Mesendoderm (in vitro differentiated cells): ENCODE measurements around the gene FOXE1. TPM values are rescaled to one million over a fixed set of nuclear protein-coding genes. Genes with fewer than 3 reads are reported as not detected.

Experiments
- DNase-seq: peaks from one replicate; pipeline ENCODE4 v3.0.0; 2013
- H2AK5ac ChIP-seq: 2 replicates; pipeline ENCODE4 v1.6.1; 2013; ENCODE audit warnings: low read length, inconsistent platforms
- H2BK120ac ChIP-seq: 2 replicates; pipeline ENCODE4 v1.6.1; 2013; ENCODE audit warnings: low read depth, mild to moderate bottlenecking, low read length, moderate library complexity, mixed read lengths
- H2BK15ac ChIP-seq: replicated peaks from 2 replicates; pipeline ENCODE4 v1.6.1; 2013; ENCODE audit warnings: low read depth, mild to moderate bottlenecking, moderate library complexity
- H2BK5ac ChIP-seq: 2 replicates; pipeline ENCODE4 v1.6.1; 2013; ENCODE audit warnings: low read length, inconsistent platforms
- H3K18ac ChIP-seq: 2 replicates; pipeline ENCODE4 v1.6.1; 2013; ENCODE audit warnings: mild to moderate bottlenecking, low read length, mixed read lengths
- H3K23ac ChIP-seq: one replicate; pipeline ENCODE4 v1.6.1; 2013; ENCODE audit warnings: low read length
- H3K27ac ChIP-seq: 2 replicates; pipeline ENCODE4 v1.5.1; 2013; ENCODE audit warnings: low read depth, mild to moderate bottlenecking, inconsistent platforms, low read length, moderate library complexity
- H3K27me3 ChIP-seq: 2 replicates; pipeline ENCODE4 v1.6.1; 2013; ENCODE audit warnings: low read length, control low read depth, mild to moderate bottlenecking, inconsistent platforms; ENCODE audit not compliant: insufficient read depth, poor library complexity
- H3K36me3 ChIP-seq: 2 replicates; pipeline ENCODE4 v1.6.1; 2013; ENCODE audit warnings: low read length, inconsistent platforms; ENCODE audit not compliant: control insufficient read depth, insufficient read depth
- H3K4ac ChIP-seq: one replicate; pipeline ENCODE4 v1.6.1; 2013; ENCODE audit warnings: low read depth, mild to moderate bottlenecking, low read length, moderate library complexity
- H3K4me1 ChIP-seq: 2 replicates; pipeline ENCODE4 v1.6.1; 2013; ENCODE audit warnings: low read depth, low read length, inconsistent platforms; ENCODE audit not compliant: control insufficient read depth
- H3K4me2 ChIP-seq: 2 replicates; pipeline ENCODE4 v1.6.1; 2013; ENCODE audit warnings: low read length
- H3K4me3 ChIP-seq: 2 replicates; pipeline ENCODE4 v1.5.1; 2013; ENCODE audit warnings: mild to moderate bottlenecking, low read length
- H3K56ac ChIP-seq: one replicate; pipeline ENCODE4 v1.6.1; 2013; ENCODE audit warnings: low read length
- H3K79me1 ChIP-seq: 2 replicates; pipeline ENCODE4 v1.6.1; 2013; ENCODE audit warnings: low read length, inconsistent platforms
- H3K79me2 ChIP-seq: 2 replicates; pipeline ENCODE4 v1.6.1; 2013; ENCODE audit warnings: mild to moderate bottlenecking, low read length; ENCODE audit not compliant: control insufficient read depth, insufficient read depth
- H3K9ac ChIP-seq: 2 replicates; pipeline ENCODE4 v1.6.1; 2013; ENCODE audit warnings: low read length, inconsistent platforms
- H4K5ac ChIP-seq: one replicate; pipeline ENCODE4 v1.6.1; 2013; ENCODE audit warnings: low read length
- H4K8ac ChIP-seq: one replicate; pipeline ENCODE4 v1.6.1; 2013; ENCODE audit warnings: low read depth, mild to moderate bottlenecking, control low read depth, low read length, moderate library complexity
- WGBS: extraction: QIAGEN DNeasy Blood & Tissue Kit; methylation state at CpG from one replicate; pipeline ENCODE4 v1.1.7; 2013; ENCODE audit warnings: low lambda C conversion rate, missing lambda C conversion rate; ENCODE audit not compliant: insufficient coverage; ENCODE audit errors: extremely low coverage; 5-methylcytosine and 5-hydroxymethylcytosine counted together
- polyA plus RNA-seq, 2 experiments: library from polyadenylated mRNA; stranded (reverse); fragments of 200-250 nt; gene quantifications; one replicate each; pipeline ENCODE4 v1.2.3, GENCODE V29; 2013

Gene FOXE1
- polyA plus RNA-seq (2013, experiment 1 of 2), result 0.01 TPM
- 0.04 TPM for polyA plus RNA-seq (2013, experiment 2 of 2)

DNA sequence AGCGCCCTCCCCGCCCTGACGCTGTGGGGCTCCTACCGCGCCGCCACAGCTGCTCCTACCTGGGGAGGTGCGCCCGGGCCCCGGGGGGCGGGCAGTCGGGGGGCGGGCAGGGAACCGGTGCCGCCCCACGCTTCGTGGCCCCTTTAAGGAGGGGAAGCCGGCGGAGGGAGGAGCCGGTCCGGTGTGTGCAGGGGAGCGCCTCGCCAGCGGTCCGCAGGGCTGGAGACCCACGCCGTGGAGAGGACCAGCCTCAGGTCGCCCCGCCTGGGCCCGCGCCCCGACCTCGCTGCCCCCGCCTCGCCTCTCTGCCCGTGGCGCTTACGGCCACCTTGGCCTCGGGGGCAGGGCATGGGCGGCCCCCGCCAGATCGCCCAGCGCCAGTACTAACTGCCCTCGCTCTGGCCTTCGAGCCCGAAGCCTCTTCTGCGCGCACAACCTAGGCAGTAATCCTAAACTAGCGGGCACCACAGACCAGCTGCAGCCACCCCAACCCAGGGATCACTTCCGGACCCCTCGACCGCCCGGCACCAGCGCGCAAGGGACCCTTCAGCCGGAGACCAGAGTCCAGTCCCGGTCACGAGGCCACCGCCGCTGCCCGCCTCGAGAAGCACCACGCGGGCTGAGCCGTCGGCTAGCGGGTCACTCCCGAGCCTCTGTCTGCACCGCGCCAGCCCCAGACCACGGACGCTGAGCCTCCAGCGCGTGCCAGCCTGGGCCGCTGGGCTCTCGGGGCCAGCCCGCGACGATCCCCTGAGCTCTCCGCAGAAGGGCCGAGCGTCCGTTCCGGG is at the start of gene FOXE1:
FOXE1 (plus strand) TSS at position 171 of the 788 bp plus-strand sequence. CDS start 689 bp downstream, outside the sequence.
- H3K9ac ChIP-seq, result no peak within 1 kb of the TSS
- DNase-seq, result no peak
- H4K8ac ChIP-seq, result no peak within 1 kb of the TSS
- no peak within 1 kb of the TSS for H2BK5ac ChIP-seq
- no peak within 1 kb of the TSS for H3K23ac ChIP-seq
- H3K4me1 ChIP-seq, result no peaks in the 10 kb centered on the region
- no peaks in the 10 kb centered on the region for H3K79me2 ChIP-seq
- no peak within 1 kb of the TSS for H3K27ac ChIP-seq
- H3K27me3 ChIP-seq, result peaks cover 89% of the 10 kb centered on the region
- H2AK5ac ChIP-seq, result no peak within 1 kb of the TSS
- H4K5ac ChIP-seq, result no peak within 1 kb of the TSS
- no peak within 1 kb of the TSS for H3K4ac ChIP-seq
- H2BK15ac ChIP-seq, result no peak within 1 kb of the TSS
- H2BK120ac ChIP-seq, result no peak within 1 kb of the TSS
- no peak within 1 kb of the TSS for H3K18ac ChIP-seq
- H3K56ac ChIP-seq, result no peak within 1 kb of the TSS
- WGBS, result no CpG with 5 or more reads among the region's 83 CpGs
- peak within 1 kb of the TSS; percentile 39 for H3K4me2 ChIP-seq
- no peaks in the 10 kb centered on the region for H3K79me1 ChIP-seq
- H3K36me3 ChIP-seq, result no peaks in the 10 kb centered on the region
- H3K4me3 ChIP-seq, result no peak within 1 kb of the TSS

GRCh38 chr9:97804059-97804365 is 49.0 kb upstream of the FOXE1 start:
- H3K27me3 ChIP-seq, result no peaks in the 10 kb centered on the region
- no peak overlapping the region for H4K8ac ChIP-seq
- no peaks in the 10 kb centered on the region for H3K79me1 ChIP-seq
- no peaks in the 10 kb centered on the region for H3K36me3 ChIP-seq
- DNase-seq, result no peak
- H3K18ac ChIP-seq, result no peak overlapping the region
- peak overlapping the region; percentile 85 for H3K9ac ChIP-seq
- WGBS, result no CpG with 5 or more reads among the region's 5 CpGs
- peak overlapping the region; percentile 92 for H3K56ac ChIP-seq
- no peak overlapping the region for H2BK120ac ChIP-seq
- no peak overlapping the region for H3K27ac ChIP-seq
- H3K79me2 ChIP-seq, result no peaks in the 10 kb centered on the region
- no peak overlapping the region for H2BK15ac ChIP-seq
- no peak overlapping the region for H2AK5ac ChIP-seq
- no peak overlapping the region for H3K4ac ChIP-seq
- peak overlapping the region; percentile 20 for H3K4me3 ChIP-seq
- no peak overlapping the region for H2BK5ac ChIP-seq
- peaks cover 2% of the 10 kb centered on the region for H3K4me1 ChIP-seq
- no peak overlapping the region for H3K23ac ChIP-seq
- peak overlapping the region; percentile 69 for H3K4me2 ChIP-seq
- H4K5ac ChIP-seq, result no peak overlapping the region

GRCh38 chr9:97806721-97807120 is 46.3 kb upstream of the FOXE1 start:
- no peak overlapping the region for H3K4ac ChIP-seq
- no peak overlapping the region for H4K8ac ChIP-seq
- no peaks in the 10 kb centered on the region for H3K79me2 ChIP-seq
- H2BK5ac ChIP-seq, result no peak overlapping the region
- H3K23ac ChIP-seq, result no peak overlapping the region
- H3K4me2 ChIP-seq, result no peak overlapping the region
- no peak overlapping the region for H3K56ac ChIP-seq
- H3K18ac ChIP-seq, result no peak overlapping the region
- no peaks in the 10 kb centered on the region for H3K27me3 ChIP-seq
- no peak overlapping the region for H3K9ac ChIP-seq
- H3K36me3 ChIP-seq, result no peaks in the 10 kb centered on the region
- no peak overlapping the region for H2BK15ac ChIP-seq
- DNase-seq, result no peak
- no peak overlapping the region for H2BK120ac ChIP-seq
- no peak overlapping the region for H3K27ac ChIP-seq
- WGBS, result no CpG with 5 or more reads among the region's 2 CpGs
- H3K4me3 ChIP-seq, result no peak overlapping the region
- H3K79me1 ChIP-seq, result no peaks in the 10 kb centered on the region
- H3K4me1 ChIP-seq, result peaks cover 4% of the 10 kb centered on the region
- H2AK5ac ChIP-seq, result no peak overlapping the region
- no peak overlapping the region for H4K5ac ChIP-seq

GRCh38 chr9:97807681-97808080 is 45.3 kb upstream of the FOXE1 start:
- Histone ChIP-seq H3K18ac (no peak overlapping the region), H3K23ac (no peak overlapping the region), H2BK5ac (no peak overlapping the region), H3K27me3 (no peaks in the 10 kb centered on the region), H3K4me2 (no peak overlapping the region), H3K9ac (no peak overlapping the region), H2AK5ac (no peak overlapping the region), H2BK15ac (no peak overlapping the region), H4K8ac (no peak overlapping the region), H3K36me3 (no peaks in the 10 kb centered on the region), H2BK120ac (no peak overlapping the region), H3K4me3 (no peak overlapping the region), H3K4me1 (peaks cover 4% of the 10 kb centered on the region), H3K79me1 (no peaks in the 10 kb centered on the region), H3K27ac (no peak overlapping the region), H3K56ac (no peak overlapping the region), H3K79me2 (no peaks in the 10 kb centered on the region), H4K5ac (no peak overlapping the region), H3K4ac (no peak overlapping the region)
- WGBS, result no CpG with 5 or more reads among the region's 2 CpGs
- DNase-seq, result peak; percentile 10

- no peaks in the 10 kb centered on the region for H3K36me3 ChIP-seq
- no peak overlapping the region for H3K9ac ChIP-seq
- H3K79me2 ChIP-seq, result no peaks in the 10 kb centered on the region
- no peak overlapping the region for H3K27ac ChIP-seq
- H4K8ac ChIP-seq, result no peak overlapping the region
- no peak for DNase-seq
- no peak overlapping the region for H2BK5ac ChIP-seq
- no peak overlapping the region for H3K4ac ChIP-seq
- no peak overlapping the region for H3K23ac ChIP-seq
- peaks cover 4% of the 10 kb centered on the region for H3K4me1 ChIP-seq
- no peak overlapping the region for H2BK15ac ChIP-seq
- no peak overlapping the region for H3K56ac ChIP-seq
- no peak overlapping the region for H2BK120ac ChIP-seq
- no CpG with 5 or more reads among the region's 5 CpGs for WGBS
- no peak overlapping the region for H2AK5ac ChIP-seq
- no peaks in the 10 kb centered on the region for H3K27me3 ChIP-seq
- no peak overlapping the region for H3K4me3 ChIP-seq
- no peak overlapping the region for H3K18ac ChIP-seq
- H3K79me1 ChIP-seq, result no peaks in the 10 kb centered on the region
- H3K4me2 ChIP-seq, result no peak overlapping the region
- no peak overlapping the region for H4K5ac ChIP-seq
Observed at GRCh38 chr9:97808415-97808814, 44.6 kb upstream of the FOXE1 start.

DNA sequence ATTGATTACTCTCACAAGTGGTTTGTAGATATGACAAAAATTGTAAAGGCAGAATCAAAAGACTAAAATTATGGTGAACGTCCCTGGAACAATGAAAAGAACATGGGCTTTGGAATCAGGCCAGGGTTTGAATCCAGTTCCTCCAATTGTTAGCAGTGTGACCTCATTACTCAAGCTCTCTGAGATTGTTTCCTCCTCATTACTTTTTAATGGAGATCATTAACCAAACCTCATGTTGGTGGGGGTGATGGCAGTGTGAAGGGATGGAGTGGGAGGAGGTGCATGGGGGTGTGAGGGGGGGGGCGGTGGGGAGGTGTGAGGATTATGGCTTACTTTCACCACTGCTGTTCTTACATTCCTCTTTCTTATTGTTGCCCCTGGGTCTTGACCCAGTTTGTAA is 44.1 kb upstream of the FOXE1 start:
- Histone ChIP-seq H3K79me1 (no peaks in the 10 kb centered on the region), H3K36me3 (no peaks in the 10 kb centered on the region), H3K4me2 (no peak overlapping the region), H3K18ac (no peak overlapping the region), H2BK120ac (no peak overlapping the region), H3K4me1 (peaks cover 4% of the 10 kb centered on the region), H2BK15ac (no peak overlapping the region), H4K8ac (no peak overlapping the region), H3K27me3 (no peaks in the 10 kb centered on the region), H3K23ac (no peak overlapping the region), H2AK5ac (no peak overlapping the region), H3K9ac (no peak overlapping the region), H3K4me3 (no peak overlapping the region), H3K56ac (no peak overlapping the region), H3K4ac (no peak overlapping the region), H3K27ac (no peak overlapping the region), H2BK5ac (no peak overlapping the region), H4K5ac (no peak overlapping the region), H3K79me2 (no peaks in the 10 kb centered on the region)
- WGBS, result no CpG with 5 or more reads among the region's 2 CpGs
- peak; percentile 27 for DNase-seq
